ENCODE results near the gene FBXW10B.
"Not testable (repeated sequence)": the region's sequence is repeated elsewhere in the genome, so short reads cannot be mapped to it uniquely, and the experiment has no call there.

FBXW10B gene

DNA sequence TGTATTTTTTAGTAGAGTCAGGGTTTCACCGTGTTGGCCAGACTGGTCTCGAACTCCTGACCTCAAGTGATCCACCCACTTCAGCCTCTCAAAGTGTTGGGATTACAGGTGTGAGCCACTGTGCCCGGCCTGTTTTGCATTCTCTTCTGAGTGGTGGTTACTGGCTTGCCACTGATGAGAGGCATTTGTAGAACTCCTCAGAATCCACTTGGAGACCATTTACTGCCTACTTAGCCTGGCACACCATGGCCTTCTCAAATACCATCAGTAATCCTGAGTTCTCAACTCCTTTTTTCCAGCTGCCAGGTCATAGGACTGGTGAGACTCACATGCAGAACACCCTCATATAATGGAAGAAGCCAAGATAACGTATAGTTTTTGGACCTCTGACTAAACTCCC is 22.5 kb upstream of the FBXW10B start:
- not testable (repeated sequence) for DNase-seq (ENCODE audit: low spot score)

DNA sequence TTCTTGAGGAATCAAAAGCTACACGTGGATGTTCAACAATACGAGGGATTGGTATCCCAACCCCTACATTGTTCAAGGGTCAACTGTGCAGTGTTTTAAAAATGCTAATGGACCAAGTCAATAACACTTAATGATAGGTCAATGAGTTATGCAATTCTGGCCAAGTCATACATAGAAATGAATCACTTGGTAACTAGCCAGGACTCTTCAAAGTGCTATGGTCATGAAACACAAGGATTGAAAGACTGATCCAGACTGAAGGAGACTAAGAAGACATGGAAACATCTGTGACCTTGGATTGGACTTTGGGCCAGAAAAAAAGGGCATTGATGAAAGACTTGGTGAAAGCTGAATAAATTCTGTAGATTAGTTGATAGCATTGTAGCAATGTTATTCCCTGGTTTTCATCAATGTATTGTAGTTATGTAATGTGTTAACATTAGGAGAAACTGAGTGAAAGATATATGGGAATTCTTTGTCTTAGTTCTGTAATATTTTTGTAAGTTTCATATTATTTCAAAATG is 11.5 kb upstream of the FBXW10B start:
- DNase-seq (ENCODE audit: low spot score) = not testable (repeated sequence)

DNA sequence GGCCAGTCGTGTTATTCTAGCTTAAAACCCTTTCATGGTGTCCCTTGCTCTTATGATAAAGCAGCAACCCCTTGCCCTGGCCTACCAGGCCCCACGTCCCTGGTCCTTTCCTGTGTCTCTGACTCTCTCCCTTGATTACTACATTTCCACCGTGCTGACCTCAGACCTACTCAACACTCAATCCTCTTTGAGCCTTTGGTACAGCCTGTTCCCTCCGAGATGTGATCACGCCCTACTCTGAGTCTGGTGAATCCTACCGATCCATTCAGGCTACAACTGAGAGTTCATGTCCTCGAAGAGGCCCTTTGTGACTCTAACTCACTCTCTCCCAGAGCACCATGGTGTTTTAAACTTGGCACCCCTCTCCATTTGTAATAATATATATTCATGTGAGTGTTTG is 10.5 kb upstream of the FBXW10B start:
- DNase-seq (ENCODE audit: low spot score) = not testable (repeated sequence)

DNA sequence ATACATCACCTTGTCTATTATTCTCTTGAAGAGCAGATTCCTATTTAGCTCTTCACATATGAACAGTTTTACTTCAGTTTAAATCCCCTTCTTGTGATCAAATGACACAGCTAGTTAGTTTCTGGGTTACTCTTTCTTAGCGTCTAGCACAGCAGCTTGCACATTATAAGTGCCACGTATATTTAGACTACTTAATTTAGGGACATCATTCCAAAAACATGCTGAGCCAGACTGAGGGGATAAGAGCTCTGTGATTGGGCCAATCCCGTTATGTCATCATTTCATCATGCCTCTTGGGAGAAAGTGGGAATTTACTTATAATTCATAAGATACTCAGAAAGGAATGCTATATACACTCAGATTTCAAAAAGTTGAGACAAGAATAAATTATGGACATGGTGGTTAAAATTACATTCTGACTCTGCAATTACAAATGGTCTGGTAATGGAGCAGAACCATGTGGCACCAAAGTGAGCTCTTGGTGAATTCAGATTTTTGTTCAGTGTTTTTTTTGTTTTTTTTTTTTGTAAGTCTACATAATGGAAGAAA is 4.2 kb upstream of the FBXW10B start:
- not testable (repeated sequence) for DNase-seq (ENCODE audit: low spot score)

DNA sequence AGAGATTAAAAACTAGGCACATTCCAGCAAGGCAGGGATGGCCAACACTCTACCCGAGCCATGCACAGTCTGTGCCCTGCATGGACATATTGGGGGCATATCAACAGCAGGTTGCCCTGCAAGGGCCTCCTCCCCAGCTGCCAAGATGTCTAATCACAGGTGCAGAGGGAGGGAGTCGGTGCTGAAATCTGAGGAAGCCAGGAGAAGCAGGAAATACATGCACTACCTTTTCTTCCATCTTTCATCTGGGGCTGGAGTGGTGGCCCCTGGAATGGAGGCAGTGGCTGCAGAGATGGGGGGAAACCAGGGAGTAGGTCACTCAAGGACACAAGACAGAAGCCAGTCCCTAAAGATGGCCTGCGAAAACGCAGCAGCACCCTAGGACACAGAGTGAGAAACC is 3.8 kb upstream of the FBXW10B start:
- DNase-seq (ENCODE audit: low spot score) = not testable (repeated sequence)

DNA sequence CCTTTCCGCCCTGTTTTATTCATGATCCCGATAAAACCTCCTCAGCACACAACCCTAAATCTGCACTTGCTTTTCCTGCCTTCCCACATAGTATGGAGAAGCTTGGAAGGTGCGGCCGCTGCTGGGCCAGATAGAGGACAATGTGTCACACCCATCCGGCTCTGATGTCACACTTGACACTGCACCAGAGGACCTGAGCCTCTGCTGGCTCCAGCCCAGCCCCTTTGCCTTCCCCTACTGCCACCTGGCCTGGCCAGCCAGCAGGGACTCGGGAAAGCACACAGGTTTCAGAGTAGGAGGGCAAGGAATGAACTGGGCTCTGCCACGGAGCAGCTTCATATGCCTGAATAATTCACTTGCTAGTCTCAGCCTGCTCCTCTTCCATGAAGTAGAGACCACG is 2.6 kb upstream of the FBXW10B start:
- not testable (repeated sequence) for DNase-seq (ENCODE audit: low spot score)

DNA sequence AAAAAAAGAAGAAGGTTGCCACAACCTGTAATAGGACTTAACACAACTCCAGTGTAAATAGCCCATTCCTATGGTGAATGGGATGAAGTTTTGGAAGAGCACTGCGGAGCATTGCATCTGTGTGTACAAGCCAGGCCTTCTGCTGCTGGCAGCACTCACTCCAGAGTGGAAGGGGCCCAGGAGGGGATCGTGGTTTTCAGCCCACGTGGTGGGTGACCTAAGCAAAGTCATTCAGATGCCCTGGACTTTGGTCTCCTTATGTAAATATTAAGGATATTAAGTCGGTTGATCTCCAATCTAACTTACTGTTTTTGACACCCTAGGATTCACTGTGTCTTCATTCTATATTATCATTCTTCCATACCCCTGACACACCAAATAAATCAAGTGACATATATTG is 2.7 kb downstream of the FBXW10B start:
- DNase-seq (ENCODE audit: low spot score) = not testable (repeated sequence)

DNA sequence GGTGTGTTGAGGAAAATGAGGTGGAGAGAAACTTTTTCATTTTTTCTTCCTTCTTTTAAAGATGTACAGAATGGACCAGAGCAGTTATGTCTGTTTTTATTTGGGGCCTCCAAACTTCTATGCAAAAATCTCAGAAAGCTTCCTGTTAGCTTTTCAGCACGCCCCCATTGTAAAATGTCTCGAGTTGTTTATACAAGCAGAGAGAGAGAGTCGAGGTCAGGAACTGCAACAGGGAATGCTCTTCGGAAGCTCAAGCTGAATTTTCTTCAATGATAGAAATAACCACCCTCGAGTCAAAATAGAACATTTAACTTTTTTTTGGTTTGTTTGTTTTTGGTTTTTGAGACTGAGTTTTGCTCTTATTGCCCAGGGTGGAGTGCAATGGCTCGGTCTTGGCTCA is 3.7 kb downstream of the FBXW10B start:
- not testable (repeated sequence) for DNase-seq (ENCODE audit: low spot score)

- not testable (repeated sequence) for DNase-seq (ENCODE audit: low spot score)
Observed at GRCh38 chr17:15613111-15613510, 6.4 kb downstream of the FBXW10B start.

GRCh38 chr17:15592960-15593359 is 26.5 kb downstream of the FBXW10B start:
- not testable (repeated sequence) for DNase-seq (ENCODE audit: low spot score)

- DNase-seq (ENCODE audit: low spot score) = not testable (repeated sequence)
Observed at GRCh38 chr17:15591986-15592385, 27.5 kb downstream of the FBXW10B start.

DNA sequence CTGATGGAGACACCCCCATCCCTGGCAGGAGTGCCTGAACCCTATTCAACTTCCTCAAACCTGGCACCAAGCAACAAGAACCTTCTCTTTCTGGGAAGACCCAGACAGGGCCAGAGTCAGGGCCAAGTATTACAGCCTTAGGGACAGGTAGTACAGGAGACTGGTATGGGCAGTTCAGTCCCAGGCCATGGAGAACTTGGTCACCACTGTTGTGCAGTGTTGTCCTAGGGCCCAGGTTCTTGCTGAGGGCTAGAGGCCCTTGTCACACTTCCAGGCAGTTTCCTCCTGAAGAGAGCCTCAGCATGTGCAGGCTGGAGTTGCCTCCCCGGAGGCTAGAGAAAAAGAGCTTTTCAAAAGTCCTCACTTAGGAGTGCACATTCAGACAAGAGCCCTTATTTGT is 28.7 kb downstream of the FBXW10B start:
- DNase-seq (ENCODE audit: low spot score) = not testable (repeated sequence)

- DNase-seq (ENCODE audit: low spot score) = not testable (repeated sequence)
Observed at GRCh38 chr17:15589544-15590536, 29.7 kb downstream of the FBXW10B start.

GRCh38 chr17:15588017-15588416 is 31.5 kb downstream of the FBXW10B start:
- DNase-seq (ENCODE audit: low spot score) = not testable (repeated sequence)

DNA sequence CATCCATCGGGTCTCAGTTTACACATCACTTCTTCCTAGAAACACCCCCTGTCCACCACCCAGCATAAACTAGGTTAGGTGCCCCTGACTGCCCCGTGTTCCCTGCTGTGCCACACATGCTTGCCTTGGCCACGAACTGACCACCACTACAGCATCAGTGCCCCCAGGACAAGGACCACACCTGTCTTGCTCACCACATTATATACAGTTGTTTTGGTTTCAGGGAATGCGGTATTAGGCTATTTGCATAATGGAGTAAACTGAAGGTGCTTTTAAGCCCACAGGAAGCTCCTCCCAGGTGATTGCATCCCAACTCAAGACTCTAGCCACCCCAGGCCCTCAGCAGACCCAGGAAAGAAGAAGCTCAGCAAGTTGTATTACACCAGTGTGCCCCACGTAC is 36.2 kb downstream of the FBXW10B start:
- not testable (repeated sequence) for DNase-seq (ENCODE audit: low spot score)

DNA sequence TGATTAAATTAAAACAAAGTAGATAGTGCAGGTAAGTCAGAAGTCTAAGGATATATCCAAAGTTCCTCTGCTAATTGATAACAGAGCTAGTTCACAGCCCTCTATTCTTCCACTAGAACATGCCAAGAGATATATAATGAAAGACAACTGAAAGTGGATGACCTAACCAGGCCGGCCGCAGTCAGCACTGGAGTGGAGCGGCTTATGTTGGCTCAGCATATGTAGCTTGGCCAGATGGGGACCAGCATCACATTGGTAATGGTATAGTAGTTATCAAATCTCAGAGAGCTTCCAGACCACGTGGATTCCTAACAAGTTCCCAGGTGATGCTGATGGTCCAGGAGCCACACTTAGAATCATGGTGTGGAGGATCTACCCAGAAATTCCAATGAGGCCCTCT is 38.0 kb downstream of the FBXW10B start:
- DNase-seq (ENCODE audit: low spot score) = not testable (repeated sequence)

GRCh38 chr17:15576848-15577247 is 42.7 kb downstream of the FBXW10B start:
- not testable (repeated sequence) for DNase-seq (ENCODE audit: low spot score)

DNA sequence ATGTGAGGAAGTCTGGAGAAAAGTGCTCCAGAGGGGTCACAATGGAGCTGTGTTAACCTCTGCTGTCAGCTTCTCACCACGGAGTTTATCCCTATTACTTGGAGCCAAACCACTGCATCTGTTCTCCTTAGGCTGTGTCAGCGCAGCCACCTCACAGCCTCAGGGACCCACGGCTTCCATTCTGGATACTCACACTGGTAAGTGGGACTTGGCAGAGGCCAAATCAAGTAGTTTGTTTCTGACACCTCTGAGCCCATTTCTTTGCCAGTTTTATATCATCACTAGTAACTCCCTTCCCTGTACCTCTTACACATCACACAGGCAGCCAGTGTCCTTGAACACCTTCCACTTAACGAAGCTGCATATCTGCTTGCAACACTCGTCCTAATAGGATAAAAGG is 44.8 kb downstream of the FBXW10B start:
- not testable (repeated sequence) for DNase-seq (ENCODE audit: low spot score)

DNA sequence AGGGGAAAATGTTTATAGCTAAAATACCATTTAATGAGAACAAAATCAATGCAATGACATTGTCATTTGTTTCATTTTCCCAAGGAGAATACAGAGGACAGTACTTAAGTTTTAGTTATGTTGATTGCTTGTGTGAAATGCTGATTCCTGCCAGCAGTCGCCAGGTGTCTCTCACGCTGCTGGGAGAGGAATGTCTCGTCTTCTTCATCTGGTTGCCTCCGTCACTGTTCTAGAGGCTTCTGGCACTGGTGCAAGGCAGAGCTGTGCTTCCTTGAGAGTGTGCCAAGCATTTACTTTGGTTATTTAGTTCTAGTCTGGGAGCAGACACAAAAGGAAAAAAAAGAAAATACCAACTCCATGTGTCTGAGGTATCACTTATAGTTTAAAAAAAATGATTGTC is 45.6 kb downstream of the FBXW10B start:
- DNase-seq (ENCODE audit: low spot score) = not testable (repeated sequence)

All from GM03348 (cell line).